Liver (tissue), 9 donors: ENCODE data around the gene PLA2G15. TPM values are rescaled to one million over a fixed set of nuclear protein-coding genes. Genes with fewer than 3 reads are reported as not detected.

ENCODE experiments used
- DNase-seq: peaks from one replicate; pipeline ENCODE4 v3.0.0-alpha.2; 2017; ENCODE audit warnings: low spot score
- H3K27ac ChIP-seq, 2 donors: one replicate each; pipeline ENCODE4 v1.7.0; 2013; ENCODE audit warnings: inconsistent platforms in 2 of 2, low read length in 2 of 2, control low read depth in 1 of 2, low read depth in 1 of 2, mild to moderate bottlenecking in 1 of 2
- H3K27me3 ChIP-seq, 4 donors: one replicate each; pipeline versions ENCODE4 v1.6.1 to v1.7.0; 2013; ENCODE audit warnings: low read length in 3 of 4, inconsistent platforms in 1 of 4, mild to moderate bottlenecking in 1 of 4, moderate library complexity in 1 of 4; ENCODE audit not compliant: control insufficient read depth in 4 of 4, insufficient read depth in 4 of 4
- H3K36me3 ChIP-seq, 4 donors: one replicate each; pipeline versions ENCODE4 v1.6.1 to v1.7.0; 2013; ENCODE audit warnings: low read length in 3 of 4, mild to moderate bottlenecking in 3 of 4, low read depth in 1 of 4, moderate library complexity in 1 of 4; ENCODE audit not compliant: control insufficient read depth in 4 of 4, insufficient read depth in 3 of 4
- H3K4me1 ChIP-seq, 4 donors: one replicate each; pipeline versions ENCODE4 v1.6.1 to v1.7.0; 2013; ENCODE audit warnings: low read length in 3 of 4, mild to moderate bottlenecking in 3 of 4, moderate library complexity in 1 of 4; ENCODE audit not compliant: control insufficient read depth in 4 of 4, insufficient read depth in 4 of 4
- H3K4me3 ChIP-seq, 3 donors: one replicate each; pipeline versions ENCODE4 v1.6.1 to v1.7.0; 2013; ENCODE audit warnings: low read length in 3 of 3, control low read depth in 1 of 3, low read depth in 1 of 3, mild to moderate bottlenecking in 1 of 3
- H3K9ac ChIP-seq, 2 donors: one replicate each; pipeline ENCODE4 v1.7.0; 2013; ENCODE audit warnings: low read length in 2 of 2, mild to moderate bottlenecking in 2 of 2, moderate library complexity in 2 of 2, control low read depth in 1 of 2, low read depth in 1 of 2
- H3K9me3 ChIP-seq, 4 donors: one replicate each; pipeline versions ENCODE4 v1.6.1 to v1.7.0; 2013; ENCODE audit warnings: low read length in 3 of 4; ENCODE audit not compliant: control insufficient read depth in 4 of 4
- EGR1 ChIP-seq, 2 donors: IDR thresholded peaks; 2 replicates each; pipeline ENCODE4 v1.6.1; 2016 to 2018; ENCODE audit warnings: antibody characterized with exemption in 2 of 2, low read depth in 2 of 2
- FOXA1 ChIP-seq: IDR thresholded peaks from 2 replicates; pipeline ENCODE4 v1.6.1; 2016; ENCODE audit warnings: antibody characterized with exemption
- FOXA2 ChIP-seq: IDR thresholded peaks from 2 replicates; pipeline ENCODE4 v1.6.1; 2016; ENCODE audit warnings: antibody characterized with exemption
- GABPA ChIP-seq, 2 donors: IDR thresholded peaks in 1 of 2; conservative IDR thresholded peaks in 1 of 2; 2 replicates each; pipeline ENCODE4 v1.6.1; 2016; ENCODE audit warnings: antibody characterized with exemption in 2 of 2, mild to moderate bottlenecking in 1 of 2, moderate library complexity in 1 of 2
- HNF4A ChIP-seq, 2 donors: conservative IDR thresholded peaks; 2 replicates each; pipeline ENCODE4 v1.6.1; 2016; ENCODE audit warnings: antibody characterized with exemption in 2 of 2, mild to moderate bottlenecking in 2 of 2
- HNF4G ChIP-seq: IDR thresholded peaks from 2 replicates; pipeline ENCODE4 v1.6.1; 2016; ENCODE audit warnings: antibody characterized with exemption
- JUND ChIP-seq, 2 donors: IDR thresholded peaks; 2 replicates each; pipeline ENCODE4 v1.6.1; 2016; ENCODE audit warnings: antibody characterized with exemption in 2 of 2
- NR2F2 ChIP-seq: IDR thresholded peaks from 2 replicates; pipeline ENCODE4 v1.6.1; 2016; ENCODE audit warnings: antibody characterized with exemption
- RAD21 ChIP-seq, 2 donors: IDR thresholded peaks; 2 replicates each; pipeline ENCODE4 v1.6.1; 2016; ENCODE audit warnings: antibody characterized with exemption in 2 of 2, mild to moderate bottlenecking in 2 of 2
- RXRA ChIP-seq, 2 donors: IDR thresholded peaks; 2 replicates each; pipeline ENCODE4 v1.6.1; 2017 to 2018; ENCODE audit warnings: antibody characterized with exemption in 2 of 2, mild to moderate bottlenecking in 1 of 2
- SP1 ChIP-seq: IDR thresholded peaks from 2 replicates; pipeline ENCODE4 v1.6.1; 2018; ENCODE audit warnings: antibody characterized with exemption, mild to moderate bottlenecking
- TAF1 ChIP-seq: conservative IDR thresholded peaks from 2 replicates; pipeline ENCODE4 v1.6.1; 2016; ENCODE audit warnings: antibody characterized with exemption, mild to moderate bottlenecking
- YY1 ChIP-seq: IDR thresholded peaks from 2 replicates; pipeline ENCODE4 v1.6.1; 2016; ENCODE audit warnings: antibody characterized with exemption, mild to moderate bottlenecking
- WGBS: extraction: QIAGEN DNeasy Blood & Tissue Kit; methylation state at CpG from one replicate; pipeline ENCODE4 v1.1.7; 2013; 5-methylcytosine and 5-hydroxymethylcytosine counted together
- polyA plus RNA-seq, 2 donors: library from polyadenylated mRNA; stranded (reverse) in 1 of 2; unstranded in 1 of 2; fragments of 200-250 nt in 1 of 2; fragments of >200 nt in 1 of 2; fragmentation: Nextera tagmentation in 1 of 2; extraction: Ambion mirVana in 1 of 2; gene quantifications; one replicate each; pipeline versions ENCODE4 v1.2.1 to v1.2.3, GENCODE V29; 2013 to 2015
- total RNA-seq, 2 donors: library from RNA; depleted of rRNA; stranded (reverse); fragments of >200 nt; gene quantifications; one replicate each; pipeline ENCODE4 v1.2.3, GENCODE V29; 2014
- TF ChIP-seq, protein P1 (sequence below): IDR thresholded peaks from 2 replicates; pipeline ENCODE4 v1.6.1; 2016; ENCODE audit warnings: antibody characterized with exemption, mild to moderate bottlenecking
- TF ChIP-seq, protein P2 (sequence below): IDR thresholded peaks from 2 replicates; pipeline ENCODE4 v1.6.1; 2016; ENCODE audit warnings: antibody characterized with exemption
- TF ChIP-seq, protein P3 (sequence below): fragments of 150-350 bp; IDR thresholded peaks from 2 replicates; pipeline ENCODE4 v1.5.1; 2017; ENCODE audit warnings: improper control_type of control experiment, low read depth, low read length; ENCODE audit not compliant: missing input control
- TF ChIP-seq, protein P4 (sequence below): IDR thresholded peaks from 2 replicates; pipeline ENCODE4 v1.6.1; 2016; ENCODE audit warnings: antibody characterized with exemption
- TF ChIP-seq, protein P5 (sequence below): IDR thresholded peaks from 2 replicates; pipeline ENCODE4 v1.6.1; 2016; ENCODE audit warnings: antibody characterized with exemption
- donor health status: healthy.
- donor health status: healthy.
- donor health status: healthy.
- donor health status: healthy.
- donor health status: healthy.

The PLA2G15 gene
- total and polyA plus RNA-seq, 4 donors, result 4.5 to 19.8 (median 15.1) TPM

DNA sequence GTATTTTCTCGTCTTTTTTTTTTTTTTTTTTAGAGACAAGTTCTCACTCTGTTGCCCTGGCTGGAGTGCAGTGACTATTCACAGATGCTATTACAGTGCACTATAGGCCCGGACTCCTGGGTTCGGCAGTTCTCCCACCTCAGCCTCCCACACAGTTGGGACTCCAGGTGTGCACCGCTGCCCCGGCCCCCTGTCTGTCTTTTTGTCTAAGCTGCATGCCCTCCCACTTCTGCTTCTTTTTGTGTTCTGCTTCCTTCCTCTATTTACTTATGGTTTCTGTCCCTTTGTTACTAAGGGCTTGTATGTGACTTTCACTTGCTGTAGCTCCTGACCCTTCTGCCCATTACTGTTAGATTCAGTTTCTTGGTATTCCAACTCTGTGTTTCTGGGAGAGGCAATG is 39.7 kb downstream of the PLA2G15 start:
- no peak overlapping the region for H3K27ac ChIP-seq
- peaks cover 0 to 3% (median 0%) of the 10 kb centered on the region in 4 donors for H3K4me1 ChIP-seq
- H3K36me3 ChIP-seq, result no peaks in the 10 kb centered on the region
- 66% methylated on average over 5 of the region's 5 CpGs for WGBS
- no peak for DNase-seq
- TF ChIP-seq RAD21 (IDR thresholded peaks at IDR 0.05) (no peak), FOXA1 (no peak), NR2F2 (no peak), RXRA (IDR thresholded peaks at IDR 0.05) (no peak), HNF4A (conservative IDR thresholded peaks at IDR 0.05) (no peak), JUND (IDR thresholded peaks at IDR 0.05) (no peak), GABPA (IDR thresholded peaks at IDR 0.05 in 1 of 2, conservative IDR thresholded peaks at IDR 0.05 in 1 of 2) (no peak), FOXA2 (no peak), YY1 (no peak), SP1 (no peak), EGR1 (IDR thresholded peaks at IDR 0.05; ENCODE audit: low read depth in 2 of 2) (no peak), HNF4G (no peak), TAF1 (no peak)
- TF ChIP-seq, protein P1, sequence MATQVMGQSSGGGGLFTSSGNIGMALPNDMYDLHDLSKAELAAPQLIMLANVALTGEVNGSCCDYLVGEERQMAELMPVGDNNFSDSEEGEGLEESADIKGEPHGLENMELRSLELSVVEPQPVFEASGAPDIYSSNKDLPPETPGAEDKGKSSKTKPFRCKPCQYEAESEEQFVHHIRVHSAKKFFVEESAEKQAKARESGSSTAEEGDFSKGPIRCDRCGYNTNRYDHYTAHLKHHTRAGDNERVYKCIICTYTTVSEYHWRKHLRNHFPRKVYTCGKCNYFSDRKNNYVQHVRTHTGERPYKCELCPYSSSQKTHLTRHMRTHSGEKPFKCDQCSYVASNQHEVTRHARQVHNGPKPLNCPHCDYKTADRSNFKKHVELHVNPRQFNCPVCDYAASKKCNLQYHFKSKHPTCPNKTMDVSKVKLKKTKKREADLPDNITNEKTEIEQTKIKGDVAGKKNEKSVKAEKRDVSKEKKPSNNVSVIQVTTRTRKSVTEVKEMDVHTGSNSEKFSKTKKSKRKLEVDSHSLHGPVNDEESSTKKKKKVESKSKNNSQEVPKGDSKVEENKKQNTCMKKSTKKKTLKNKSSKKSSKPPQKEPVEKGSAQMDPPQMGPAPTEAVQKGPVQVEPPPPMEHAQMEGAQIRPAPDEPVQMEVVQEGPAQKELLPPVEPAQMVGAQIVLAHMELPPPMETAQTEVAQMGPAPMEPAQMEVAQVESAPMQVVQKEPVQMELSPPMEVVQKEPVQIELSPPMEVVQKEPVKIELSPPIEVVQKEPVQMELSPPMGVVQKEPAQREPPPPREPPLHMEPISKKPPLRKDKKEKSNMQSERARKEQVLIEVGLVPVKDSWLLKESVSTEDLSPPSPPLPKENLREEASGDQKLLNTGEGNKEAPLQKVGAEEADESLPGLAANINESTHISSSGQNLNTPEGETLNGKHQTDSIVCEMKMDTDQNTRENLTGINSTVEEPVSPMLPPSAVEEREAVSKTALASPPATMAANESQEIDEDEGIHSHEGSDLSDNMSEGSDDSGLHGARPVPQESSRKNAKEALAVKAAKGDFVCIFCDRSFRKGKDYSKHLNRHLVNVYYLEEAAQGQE, result no peak
- TF ChIP-seq, protein P2, sequence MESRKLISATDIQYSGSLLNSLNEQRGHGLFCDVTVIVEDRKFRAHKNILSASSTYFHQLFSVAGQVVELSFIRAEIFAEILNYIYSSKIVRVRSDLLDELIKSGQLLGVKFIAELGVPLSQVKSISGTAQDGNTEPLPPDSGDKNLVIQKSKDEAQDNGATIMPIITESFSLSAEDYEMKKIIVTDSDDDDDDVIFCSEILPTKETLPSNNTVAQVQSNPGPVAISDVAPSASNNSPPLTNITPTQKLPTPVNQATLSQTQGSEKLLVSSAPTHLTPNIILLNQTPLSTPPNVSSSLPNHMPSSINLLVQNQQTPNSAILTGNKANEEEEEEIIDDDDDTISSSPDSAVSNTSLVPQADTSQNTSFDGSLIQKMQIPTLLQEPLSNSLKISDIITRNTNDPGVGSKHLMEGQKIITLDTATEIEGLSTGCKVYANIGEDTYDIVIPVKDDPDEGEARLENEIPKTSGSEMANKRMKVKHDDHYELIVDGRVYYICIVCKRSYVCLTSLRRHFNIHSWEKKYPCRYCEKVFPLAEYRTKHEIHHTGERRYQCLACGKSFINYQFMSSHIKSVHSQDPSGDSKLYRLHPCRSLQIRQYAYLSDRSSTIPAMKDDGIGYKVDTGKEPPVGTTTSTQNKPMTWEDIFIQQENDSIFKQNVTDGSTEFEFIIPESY, result no peak
- TF ChIP-seq, protein P3, sequence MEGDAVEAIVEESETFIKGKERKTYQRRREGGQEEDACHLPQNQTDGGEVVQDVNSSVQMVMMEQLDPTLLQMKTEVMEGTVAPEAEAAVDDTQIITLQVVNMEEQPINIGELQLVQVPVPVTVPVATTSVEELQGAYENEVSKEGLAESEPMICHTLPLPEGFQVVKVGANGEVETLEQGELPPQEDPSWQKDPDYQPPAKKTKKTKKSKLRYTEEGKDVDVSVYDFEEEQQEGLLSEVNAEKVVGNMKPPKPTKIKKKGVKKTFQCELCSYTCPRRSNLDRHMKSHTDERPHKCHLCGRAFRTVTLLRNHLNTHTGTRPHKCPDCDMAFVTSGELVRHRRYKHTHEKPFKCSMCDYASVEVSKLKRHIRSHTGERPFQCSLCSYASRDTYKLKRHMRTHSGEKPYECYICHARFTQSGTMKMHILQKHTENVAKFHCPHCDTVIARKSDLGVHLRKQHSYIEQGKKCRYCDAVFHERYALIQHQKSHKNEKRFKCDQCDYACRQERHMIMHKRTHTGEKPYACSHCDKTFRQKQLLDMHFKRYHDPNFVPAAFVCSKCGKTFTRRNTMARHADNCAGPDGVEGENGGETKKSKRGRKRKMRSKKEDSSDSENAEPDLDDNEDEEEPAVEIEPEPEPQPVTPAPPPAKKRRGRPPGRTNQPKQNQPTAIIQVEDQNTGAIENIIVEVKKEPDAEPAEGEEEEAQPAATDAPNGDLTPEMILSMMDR, result no peak
- TF ChIP-seq, protein P4, sequence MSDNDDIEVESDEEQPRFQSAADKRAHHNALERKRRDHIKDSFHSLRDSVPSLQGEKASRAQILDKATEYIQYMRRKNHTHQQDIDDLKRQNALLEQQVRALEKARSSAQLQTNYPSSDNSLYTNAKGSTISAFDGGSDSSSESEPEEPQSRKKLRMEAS, result no peak
- TF ChIP-seq, protein P5, sequence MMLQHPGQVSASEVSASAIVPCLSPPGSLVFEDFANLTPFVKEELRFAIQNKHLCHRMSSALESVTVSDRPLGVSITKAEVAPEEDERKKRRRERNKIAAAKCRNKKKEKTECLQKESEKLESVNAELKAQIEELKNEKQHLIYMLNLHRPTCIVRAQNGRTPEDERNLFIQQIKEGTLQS, result no peak
- H3K27me3 ChIP-seq, result no peaks in the 10 kb centered on the region
- H3K9me3 ChIP-seq, result no peaks in the 10 kb centered on the region
- H3K4me3 ChIP-seq, result no peak overlapping the region
- no peak overlapping the region for H3K9ac ChIP-seq
